ENCODE results near the gene ANLN. TPM values are rescaled to one million over a fixed set of nuclear protein-coding genes. Genes with fewer than 3 reads are reported as not detected.

ANLN gene
- total RNA-seq, 1 experiment from 2014 or later: 130 TPM

DNA sequence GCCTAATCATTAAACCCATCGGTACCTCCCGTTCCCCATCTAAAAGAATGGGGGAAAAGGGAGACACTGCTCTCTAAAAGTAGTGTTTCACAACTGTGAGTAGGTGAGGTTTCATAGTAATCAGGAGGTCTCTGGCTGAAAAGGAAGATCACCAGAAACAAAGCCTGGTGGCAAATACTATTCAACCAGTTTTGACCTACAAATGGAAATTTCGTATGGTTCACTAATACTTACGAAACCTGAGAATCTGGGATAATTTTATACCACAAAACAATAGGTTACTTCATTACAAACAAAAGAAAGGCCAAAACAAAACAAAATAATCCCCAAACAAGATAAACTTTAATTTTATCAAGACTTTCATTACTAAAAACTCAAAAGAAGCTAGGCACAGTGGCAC is 28.4 kb upstream of the ANLN start:
- DNase-seq (ENCODE audit: low read depth, low spot score) (no peak), ATAC-seq (no peak)
- Histone ChIP-seq H3K4me2 (ENCODE audit: low read length) (no peak overlapping the region), H3K27me3 (ENCODE audit: insufficient read depth, low read length) (no peaks in the 10 kb centered on the region), H3K27ac (ENCODE audit: low read depth, low read length) (no peak overlapping the region), H2AFZ (ENCODE audit: low read depth, low read length, poor library complexity, severe bottlenecking) (no peak overlapping the region), H3K9ac (ENCODE audit: low read length) (no peak overlapping the region), H3K36me3 (ENCODE audit: control insufficient read depth in 1 of 2, insufficient read depth in 2 of 2, low read length in 2 of 2) (no peaks in the 10 kb centered on the region), H3K9me3 (ENCODE audit: control insufficient read depth in 1 of 2, insufficient read depth in 1 of 2, low read depth in 1 of 2, low read length in 2 of 2) (no peaks in the 10 kb centered on the region), H3K79me2 (ENCODE audit: insufficient read depth, low read length) (0 out of 2 replicates have a peak, but pooled peaks cover 4% of the 10 kb centered on the region), H3K4me1 (ENCODE audit: control insufficient read depth in 1 of 2, insufficient read depth in 2 of 2, low read length in 2 of 2) (peaks cover 0 to 3% of the 10 kb centered on the region in 2 experiments; a peak in 1 of 4 replicates), H4K20me1 (ENCODE audit: insufficient read depth) (no peaks in the 10 kb centered on the region), H3K4me3 (replicated peaks in 1 of 2; ENCODE audit: low read depth in 1 of 2, low read length in 2 of 2) (no peak overlapping the region), H3K9me2 (ENCODE audit: insufficient read depth) (no peaks in the 10 kb centered on the region)
- ChIA-PET POLR2A (no interaction called here), CTCF (no interaction called here), RAD21 (ENCODE audit: low non-redundant PET in 1 of 2, low total read pairs in 2 of 2, uncharacterized antibody in 2 of 2, unreplicated experiment in 2 of 2) (no interaction called here)
- TF ChIP-seq ZFX (IDR thresholded peaks at IDR 0.05) (no peak), EZH2 (IDR thresholded peaks at IDR 0.05) (no peak), ZNF274 (IDR thresholded peaks at IDR 0.05; ENCODE audit: low read depth, low read length) (no peak), JUND (IDR thresholded peaks at IDR 0.05) (no peak), SIN3A (IDR thresholded peaks at IDR 0.05; ENCODE audit: low read depth) (no peak), EZH2phosphoT487 (IDR thresholded peaks at IDR 0.05; ENCODE audit: borderline replicate concordance) (no peak), MAX (IDR thresholded peaks at IDR 0.05) (no peak), ELF1 (IDR thresholded peaks at IDR 0.05; ENCODE audit: borderline replicate concordance, low read depth) (no peak), POLR2AphosphoS5 (IDR thresholded peaks at IDR 0.05; ENCODE audit: low read depth, low read length) (no peak), SP1 (IDR thresholded peaks at IDR 0.05; ENCODE audit: low read depth) (no peak), FOSL1 (IDR thresholded peaks at IDR 0.05; ENCODE audit: low read depth) (no peak), YY1 (IDR thresholded peaks at IDR 0.05; ENCODE audit: extremely low read depth, insufficient replicate concordance, low read depth, low read length) (no peak), CBX3 (IDR thresholded peaks at IDR 0.05; ENCODE audit: low read depth) (no peak), EGR1 (IDR thresholded peaks at IDR 0.05; ENCODE audit: low read depth) (no peak)
- TF ChIP-seq, protein P1, sequence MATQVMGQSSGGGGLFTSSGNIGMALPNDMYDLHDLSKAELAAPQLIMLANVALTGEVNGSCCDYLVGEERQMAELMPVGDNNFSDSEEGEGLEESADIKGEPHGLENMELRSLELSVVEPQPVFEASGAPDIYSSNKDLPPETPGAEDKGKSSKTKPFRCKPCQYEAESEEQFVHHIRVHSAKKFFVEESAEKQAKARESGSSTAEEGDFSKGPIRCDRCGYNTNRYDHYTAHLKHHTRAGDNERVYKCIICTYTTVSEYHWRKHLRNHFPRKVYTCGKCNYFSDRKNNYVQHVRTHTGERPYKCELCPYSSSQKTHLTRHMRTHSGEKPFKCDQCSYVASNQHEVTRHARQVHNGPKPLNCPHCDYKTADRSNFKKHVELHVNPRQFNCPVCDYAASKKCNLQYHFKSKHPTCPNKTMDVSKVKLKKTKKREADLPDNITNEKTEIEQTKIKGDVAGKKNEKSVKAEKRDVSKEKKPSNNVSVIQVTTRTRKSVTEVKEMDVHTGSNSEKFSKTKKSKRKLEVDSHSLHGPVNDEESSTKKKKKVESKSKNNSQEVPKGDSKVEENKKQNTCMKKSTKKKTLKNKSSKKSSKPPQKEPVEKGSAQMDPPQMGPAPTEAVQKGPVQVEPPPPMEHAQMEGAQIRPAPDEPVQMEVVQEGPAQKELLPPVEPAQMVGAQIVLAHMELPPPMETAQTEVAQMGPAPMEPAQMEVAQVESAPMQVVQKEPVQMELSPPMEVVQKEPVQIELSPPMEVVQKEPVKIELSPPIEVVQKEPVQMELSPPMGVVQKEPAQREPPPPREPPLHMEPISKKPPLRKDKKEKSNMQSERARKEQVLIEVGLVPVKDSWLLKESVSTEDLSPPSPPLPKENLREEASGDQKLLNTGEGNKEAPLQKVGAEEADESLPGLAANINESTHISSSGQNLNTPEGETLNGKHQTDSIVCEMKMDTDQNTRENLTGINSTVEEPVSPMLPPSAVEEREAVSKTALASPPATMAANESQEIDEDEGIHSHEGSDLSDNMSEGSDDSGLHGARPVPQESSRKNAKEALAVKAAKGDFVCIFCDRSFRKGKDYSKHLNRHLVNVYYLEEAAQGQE (IDR thresholded peaks at IDR 0.05; ENCODE audit: low read depth): no peak
- intact Hi-C loops (cut with micrococcal nuclease): no loop called here
- no TSS peak for BruUV-seq (replicated peaks)
